ENCODE measurements around the gene ALPP.
"Not testable (repeated sequence)": the region's sequence is repeated elsewhere in the genome, so short reads cannot be mapped to it uniquely, and the experiment has no call there.

Gene ALPP

GRCh38 chr2:232364806-232365594, 13.6 kb upstream of the ALPP start:
- not testable (repeated sequence) for DNase-seq

GRCh38 chr2:232365621-232366321, 12.8 kb upstream of the ALPP start:
- DNase-seq, result no peak

- DNase-seq, result not testable (repeated sequence)
Measured at GRCh38 chr2:232366461-232366860, 12.1 kb upstream of the ALPP start.

GRCh38 chr2:232367016-232367415, 11.5 kb upstream of the ALPP start:
- DNase-seq, result no peak

- no peak for DNase-seq
Measured at GRCh38 chr2:232367591-232368233, 10.8 kb upstream of the ALPP start.

- no peak for DNase-seq
Measured at GRCh38 chr2:232368311-232368731, 10.2 kb upstream of the ALPP start.

GRCh38 chr2:232369126-232369951, 9.2 kb upstream of the ALPP start:
- no peak for DNase-seq

- DNase-seq, result not testable (repeated sequence)
Measured at GRCh38 chr2:232370007-232370406, 8.5 kb upstream of the ALPP start.

GRCh38 chr2:232372231-232373208, 6.0 kb upstream of the ALPP start:
- DNase-seq, result no peak

- DNase-seq, result no peak
Measured at GRCh38 chr2:232374356-232374755, 4.2 kb upstream of the ALPP start.

- DNase-seq, result no peak
Measured at GRCh38 chr2:232375164-232375563, 3.4 kb upstream of the ALPP start.

- no peak for DNase-seq
Measured at GRCh38 chr2:232376260-232376659, 2.3 kb upstream of the ALPP start.

- DNase-seq, result no peak
Measured at GRCh38 chr2:232376713-232377112, 1.8 kb upstream of the ALPP start.

GRCh38 chr2:232377319-232377718, 1.2 kb upstream of the ALPP start:
- DNase-seq, result no peak

- no peak for DNase-seq
Measured at GRCh38 chr2:232377841-232378734, 463 bp upstream of the ALPP start.

- not testable (repeated sequence) for DNase-seq
Measured at GRCh38 chr2:232379610-232380590, 1.3 kb downstream of the ALPP start.

- DNase-seq, result peak; percentile 33
Measured at GRCh38 chr2:232381204-232382031, 2.9 kb downstream of the ALPP start.

Measured in activated T-cell treated with anti-CD3 and anti-CD28 coated beads, Interleukin-2, amount 50 U/mL, for 1 hour (primary cell).